Stimulated activated CD4-positive, alpha-beta T cell treated with anti-CD3 and anti-CD28 coated beads, TNF-alpha, amount 100 ng/mL, for 1 hour (primary cell): Measurements from ENCODE around the gene TWIST2.

Source experiments
- DNase-seq, 3 donors: peaks; one replicate each; pipeline ENCODE4 v3.0.0-alpha.2; 2020; ENCODE audit warnings: low read depth in 3 of 3, low spot score in 1 of 3

Gene TWIST2

GRCh38 chr2:238916176-238916874 lies 68.4 kb downstream of the TWIST2 start:
- no peak for DNase-seq

DNA sequence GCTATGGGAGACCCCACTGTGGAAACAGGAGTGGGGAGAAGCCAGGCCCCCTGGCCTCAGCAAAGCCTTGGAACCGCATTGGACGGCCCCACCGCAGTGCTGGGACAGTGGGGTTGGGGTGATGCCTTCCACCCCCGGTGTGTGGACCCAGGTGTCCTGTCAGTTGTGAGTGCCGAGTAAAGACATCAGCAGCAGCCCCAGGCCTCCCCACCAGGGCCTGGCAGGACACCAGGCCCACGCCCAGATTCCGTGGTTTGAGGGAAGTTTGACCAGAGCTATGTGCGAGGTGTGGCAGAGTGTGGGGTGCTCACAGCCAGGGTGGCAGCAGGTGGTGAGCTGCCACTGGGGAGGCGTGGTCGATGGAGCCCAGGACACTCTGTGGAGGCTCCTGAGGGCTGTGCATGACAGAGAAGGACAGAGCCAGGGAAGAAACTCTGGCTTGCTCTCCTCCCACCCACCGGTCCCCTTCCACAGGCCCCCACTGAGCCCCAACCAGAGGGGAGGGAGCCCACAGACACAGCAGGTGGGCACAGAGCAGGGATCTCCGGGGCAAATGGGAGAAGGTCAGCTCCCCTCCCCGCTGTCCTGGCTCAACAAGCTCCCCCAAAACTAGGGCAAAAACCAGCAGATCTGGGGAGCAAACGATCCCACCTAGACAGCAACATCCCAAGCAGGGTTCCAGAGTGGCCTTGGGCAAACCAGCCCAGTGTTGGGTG lies 69.1 kb downstream of the TWIST2 start:
- no peak for DNase-seq

GRCh38 chr2:238919307-238919706 lies 71.4 kb downstream of the TWIST2 start:
- DNase-seq, result no peak

DNA sequence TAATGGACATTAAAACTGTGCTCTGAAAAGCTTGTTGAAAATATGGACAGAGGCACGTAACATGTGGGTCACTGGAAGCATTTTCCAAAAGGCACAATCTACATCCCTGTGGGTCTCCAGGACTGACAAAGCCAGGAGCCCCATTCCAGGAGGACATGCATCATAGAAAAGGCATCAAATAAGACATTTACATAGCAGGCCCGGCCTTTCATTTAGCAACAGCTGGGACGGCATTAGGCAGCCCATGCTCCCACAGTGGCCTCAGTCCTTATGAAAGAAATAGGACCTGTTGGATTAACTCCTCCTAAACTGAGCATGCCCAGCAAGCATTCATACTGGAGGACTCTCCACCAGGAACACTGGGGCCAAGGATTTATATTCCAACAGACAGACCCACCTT lies 72.2 kb downstream of the TWIST2 start:
- DNase-seq, result no peak

DNA sequence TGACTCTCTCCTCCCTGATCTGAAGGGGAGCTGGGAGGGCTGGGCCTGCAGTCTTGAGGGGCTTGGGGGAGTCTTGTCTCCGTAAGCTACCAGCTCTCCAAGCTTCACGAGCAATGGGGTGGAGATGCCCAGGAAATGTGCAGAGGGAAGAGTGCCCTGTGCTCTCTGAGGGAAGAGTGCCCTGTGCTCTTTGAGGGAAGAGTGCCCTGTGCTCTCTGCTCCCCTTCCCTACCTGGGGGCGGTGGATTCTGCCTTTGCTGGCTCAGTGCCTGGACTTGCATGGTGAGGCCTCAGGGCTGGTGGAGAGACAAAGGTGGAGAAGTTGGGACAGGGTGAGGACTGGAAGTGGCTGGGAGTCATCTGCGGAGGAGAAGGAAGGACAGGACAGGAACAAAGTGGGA lies 72.7 kb downstream of the TWIST2 start:
- DNase-seq, result no peak

- no peak for DNase-seq
These were observed 73.4 kb downstream of the TWIST2 start for GRCh38 chr2:238921259-238921658.

GRCh38 chr2:238921681-238922319 lies 73.9 kb downstream of the TWIST2 start:
- no peak for DNase-seq

GRCh38 chr2:238922435-238922834 lies 74.5 kb downstream of the TWIST2 start:
- no peak for DNase-seq

DNA sequence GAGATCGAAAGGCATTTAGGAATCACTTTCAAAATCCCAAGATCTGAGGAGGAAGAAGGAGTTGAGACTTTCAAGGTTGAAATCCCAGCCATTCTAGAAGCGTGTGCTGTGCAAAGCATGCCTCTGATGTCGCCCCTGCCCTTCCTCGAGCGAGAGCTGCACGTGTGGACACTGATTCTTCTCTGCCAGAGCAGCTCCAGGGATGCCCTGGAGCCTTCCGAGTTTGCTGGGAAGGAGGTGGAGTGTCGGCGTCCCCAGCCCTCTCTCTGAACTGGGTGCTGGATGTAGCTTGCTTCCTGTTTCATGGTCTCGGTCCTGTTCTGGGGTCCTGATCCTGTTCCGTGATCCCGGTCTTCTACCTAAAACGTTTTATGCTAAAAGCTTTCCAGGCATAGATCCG lies 76.1 kb downstream of the TWIST2 start:
- DNase-seq, result no peak

- no peak for DNase-seq
These were observed 76.9 kb downstream of the TWIST2 start for GRCh38 chr2:238924796-238925195.

DNA sequence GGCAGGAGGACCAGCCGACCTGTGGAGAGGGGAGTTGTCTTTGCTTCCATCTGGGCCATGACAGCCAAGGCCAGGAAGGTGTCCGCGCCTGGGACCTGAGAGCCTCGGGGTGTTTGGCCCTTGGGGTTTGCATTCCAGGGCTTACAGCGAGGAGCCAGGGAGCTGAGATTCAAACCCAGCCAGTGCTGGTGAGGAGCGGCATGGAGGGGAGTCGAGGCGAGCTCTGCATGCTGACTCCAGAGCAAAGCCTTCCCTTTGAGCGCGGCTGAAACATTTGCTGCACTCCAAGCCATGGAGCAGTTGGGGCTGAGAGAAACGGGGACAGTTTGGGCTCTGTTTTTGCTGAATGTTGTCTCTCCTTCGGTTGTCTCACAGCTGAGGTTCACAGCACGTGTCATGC lies 77.4 kb downstream of the TWIST2 start:
- no peak for DNase-seq

GRCh38 chr2:238925816-238926521 lies 78.1 kb downstream of the TWIST2 start:
- DNase-seq, result no peak

GRCh38 chr2:238926761-238927611 lies 79.1 kb downstream of the TWIST2 start:
- DNase-seq, result no peak

- DNase-seq, result no peak
These were observed 80.0 kb downstream of the TWIST2 start for GRCh38 chr2:238927746-238928519.

GRCh38 chr2:238928520-238929241 lies 80.8 kb downstream of the TWIST2 start:
- no peak for DNase-seq

DNA sequence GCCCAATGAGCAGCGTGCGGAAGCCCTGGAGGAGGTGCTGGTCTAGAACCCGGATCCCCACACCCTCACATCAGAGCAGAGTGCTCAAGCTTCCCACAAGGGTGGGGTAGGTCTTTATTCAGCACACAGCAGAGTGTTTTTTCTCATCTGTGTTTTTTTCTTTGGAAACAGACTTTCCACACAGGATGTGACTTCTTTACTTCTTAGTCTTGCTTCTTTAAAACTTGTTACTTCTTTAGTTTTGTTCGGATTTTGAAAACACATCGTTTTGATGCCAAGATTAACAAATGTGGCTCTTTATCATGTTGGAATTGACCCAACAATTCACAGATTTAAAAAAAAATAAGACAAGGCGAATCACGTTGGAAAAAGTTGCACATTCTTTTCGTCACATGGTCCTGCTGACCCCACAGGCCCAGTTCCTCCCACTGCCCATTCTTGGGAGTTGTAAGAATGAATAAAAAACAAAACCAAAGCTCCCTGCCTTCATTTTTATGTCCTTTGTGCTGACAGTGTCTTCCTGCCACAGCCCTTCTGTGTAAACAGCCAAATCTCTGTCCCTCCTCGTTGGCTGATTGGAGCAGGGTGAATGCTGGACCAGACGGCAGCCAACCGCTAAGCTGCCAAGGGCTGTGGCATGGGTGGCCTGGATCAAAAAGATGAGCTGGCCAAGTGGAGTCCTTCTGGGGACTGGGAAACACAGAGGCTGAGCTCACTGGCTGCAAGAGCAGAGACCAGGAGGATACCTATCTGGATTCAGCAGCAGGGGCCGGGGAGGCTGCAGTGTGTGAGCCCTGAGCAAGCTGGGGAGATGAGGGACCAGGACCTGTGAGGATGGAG lies 81.6 kb downstream of the TWIST2 start:
- DNase-seq, result no peak

DNA sequence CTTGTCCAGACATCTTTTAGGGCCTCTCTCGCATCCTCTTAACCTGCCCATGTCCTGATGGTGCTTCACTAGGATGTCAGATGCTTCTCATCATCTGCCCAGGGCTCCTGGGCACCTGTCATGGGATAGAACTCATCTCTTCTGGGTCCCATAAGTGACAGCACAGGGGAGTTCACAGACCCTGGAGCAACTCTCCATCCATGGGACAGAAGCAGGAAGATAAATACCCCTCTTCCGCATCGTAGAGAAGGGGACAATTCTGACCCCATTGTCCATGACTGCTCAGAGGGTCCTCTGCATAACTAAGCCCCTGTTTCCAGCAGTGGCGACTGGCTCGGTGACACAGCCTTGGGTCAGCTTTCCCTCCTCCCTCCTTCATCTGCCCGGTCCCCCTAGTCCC lies 82.3 kb downstream of the TWIST2 start:
- no peak for DNase-seq
